Erythroblast (primary cell): ENCODE measurements around the gene ASB2.

Experiments
- GATA1 ChIP-seq: IDR thresholded peaks from 2 replicates; pipeline ENCODE4 v1.6.1; 2011; ENCODE audit warnings: low read depth, mild to moderate bottlenecking, control low read depth, low read length, moderate library complexity
- POLR2A ChIP-seq: IDR thresholded peaks from 2 replicates; pipeline ENCODE4 v1.6.1; 2011; ENCODE audit warnings: mild to moderate bottlenecking, low read length

GRCh38 chr14:94021416-94022157, 45.2 kb upstream of the ASB2 start:
- TF ChIP-seq POLR2A (no peak), GATA1 (no peak)
